ENCODE measurements around the gene LMO3. TPM values are rescaled to one million over a fixed set of nuclear protein-coding genes. Genes with fewer than 3 reads are reported as not detected.
A peak's percentile ranks its signal among the peaks of the same experiment; 100 is the strongest.

Gene LMO3
- total and polyA plus RNA-seq, 2 of the 4 experiments (the other 2 are of a cell fraction) = 0.54 to 0.84 TPM

DNA sequence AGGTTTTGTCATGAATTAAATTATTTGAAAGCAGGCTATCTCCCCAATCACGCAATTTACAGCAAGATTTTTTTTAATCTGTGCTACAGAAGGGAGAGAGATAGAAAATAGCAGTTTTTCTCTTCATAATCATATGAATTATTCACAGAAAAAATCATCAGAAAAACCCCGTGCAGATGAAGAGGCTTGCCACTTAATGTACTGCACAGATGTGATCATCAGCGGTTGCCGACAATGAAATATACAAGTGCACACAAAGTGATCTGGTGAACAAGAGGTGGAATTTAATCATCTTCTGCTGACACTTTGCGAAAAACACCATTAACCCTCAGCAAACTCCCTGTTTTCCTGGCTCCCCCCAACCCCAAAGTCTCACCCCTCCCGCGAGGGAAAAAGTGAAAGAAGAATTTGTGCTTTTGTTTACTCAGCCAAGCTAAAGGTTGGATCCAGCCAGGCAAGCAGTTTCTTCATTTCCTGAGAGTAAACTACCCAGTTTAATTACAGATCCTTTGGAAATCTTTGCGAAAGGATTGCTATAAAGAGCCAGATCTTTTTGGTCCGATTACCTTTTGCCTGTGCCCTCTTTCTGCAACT lies 3.1 kb upstream of the LMO3 start:
- in situ Hi-C loops (cut with MboI; ENCODE audit: low sequenced_read_pairs) = no loop called here
- Histone ChIP-seq H3K27ac (ENCODE audit: insufficient read depth, low read length) (no peak overlapping the region), H3K9ac (ENCODE audit: low read depth, low read length) (no peak overlapping the region), H4K20me1 (ENCODE audit: insufficient read depth, low read length) (no peaks in the 10 kb centered on the region), H2BK5ac (ENCODE audit: low read depth, low read length, poor library complexity, severe bottlenecking) (no peak overlapping the region), H3K27me3 (ENCODE audit: control insufficient read depth, insufficient read depth, low read length) (peaks cover 26% of the 10 kb centered on the region), H3K4ac (ENCODE audit: low read depth, low read length) (no peak overlapping the region), H3K4me2 (ENCODE audit: low read depth, low read length) (peak overlapping the region; percentile 88), H3K9me1 (ENCODE audit: insufficient read depth, low read length) (no peaks in the 10 kb centered on the region; the same call in 1 of the 2 replicates), H3K23ac (ENCODE audit: low read depth, low read length) (no peak overlapping the region), H2AFZ (replicated peaks; ENCODE audit: low read length, poor library complexity) (peak overlapping the region; percentile 67), H3K18ac (ENCODE audit: low read depth, low read length) (no peak overlapping the region), H4K91ac (ENCODE audit: insufficient read depth, low read depth, low read length) (no peak overlapping the region), H2BK120ac (ENCODE audit: low read depth, low read length) (no peak overlapping the region), H2BK20ac (ENCODE audit: low read depth, low read length) (no peak overlapping the region), H3K36me3 (ENCODE audit: control insufficient read depth, insufficient read depth, low read length) (no peaks in the 10 kb centered on the region), H4K8ac (ENCODE audit: low read depth in 2 of 2, low read length in 2 of 2) (no peak overlapping the region), H2BK15ac (ENCODE audit: low read depth, low read length) (no peak overlapping the region), H2AK5ac (ENCODE audit: low read depth, low read length) (no peak overlapping the region), H3K14ac (replicated peaks; ENCODE audit: low read depth, low read length) (no peak overlapping the region), H3K79me1 (ENCODE audit: low read depth in 1 of 2, low read length in 2 of 2) (no peaks in the 10 kb centered on the region), H4K5ac (ENCODE audit: low read depth, low read length) (no peak overlapping the region), H3K4me1 (ENCODE audit: control insufficient read depth, insufficient read depth, low read length) (peaks cover 2% of the 10 kb centered on the region; the same call in 1 of the 2 replicates), H3K56ac (ENCODE audit: extremely low read depth, insufficient read depth, low read length) (no peak overlapping the region), H3K9me3 (ENCODE audit: control insufficient read depth, insufficient read depth, low read length) (no peaks in the 10 kb centered on the region), H3K4me3 (ENCODE audit: insufficient read depth, low read depth, low read length) (peak overlapping the region; percentile 37), H2AK9ac (replicated peaks; ENCODE audit: low read depth, low read length, poor library complexity) (no peak overlapping the region)
- CTCF ChIA-PET = no interaction called here
- intact Hi-C loops (cut with micrococcal nuclease) = loop anchor here (5.0 kb wide), 2 partner anchors 242 to 627 kb away; no protein-coding TSS in a partner anchor
- POLR2A ChIA-PET (ENCODE audit: unreplicated experiment) = no interaction called here
- BruUV-seq (replicated peaks) = no TSS peak
- dilution Hi-C loops (cut with HindIII; ENCODE audit: low sequenced_read_pairs, unreplicated experiment) = no loop called here
- TF ChIP-seq BHLHE40 (IDR thresholded peaks at IDR 0.05; ENCODE audit: low read depth, low read length) = no peak
- TF ChIP-seq CEBPB (IDR thresholded peaks at IDR 0.05; ENCODE audit: low read depth, low read length) = no peak
- TF ChIP-seq FOS (IDR thresholded peaks at IDR 0.05; ENCODE audit: low read depth, low read length) = no peak
- TF ChIP-seq RCOR1 (IDR thresholded peaks at IDR 0.05; ENCODE audit: insufficient replicate concordance, low read length) = no peak
- no peak for TF ChIP-seq POLR2A (IDR thresholded peaks at IDR 0.05; ENCODE audit: low read depth, low read length)
- TF ChIP-seq MAZ (IDR thresholded peaks at IDR 0.05; ENCODE audit: borderline replicate concordance, low read depth, low read length) = no peak
- no peak for TF ChIP-seq RAD21 (IDR thresholded peaks at IDR 0.05; ENCODE audit: low read length)
- TF ChIP-seq MXI1 (IDR thresholded peaks at IDR 0.05; ENCODE audit: borderline replicate concordance, low read depth, low read length) = no peak
- no peak for TF ChIP-seq MAFK (IDR thresholded peaks at IDR 0.05; ENCODE audit: low read depth, low read length)
- TF ChIP-seq, protein P1, sequence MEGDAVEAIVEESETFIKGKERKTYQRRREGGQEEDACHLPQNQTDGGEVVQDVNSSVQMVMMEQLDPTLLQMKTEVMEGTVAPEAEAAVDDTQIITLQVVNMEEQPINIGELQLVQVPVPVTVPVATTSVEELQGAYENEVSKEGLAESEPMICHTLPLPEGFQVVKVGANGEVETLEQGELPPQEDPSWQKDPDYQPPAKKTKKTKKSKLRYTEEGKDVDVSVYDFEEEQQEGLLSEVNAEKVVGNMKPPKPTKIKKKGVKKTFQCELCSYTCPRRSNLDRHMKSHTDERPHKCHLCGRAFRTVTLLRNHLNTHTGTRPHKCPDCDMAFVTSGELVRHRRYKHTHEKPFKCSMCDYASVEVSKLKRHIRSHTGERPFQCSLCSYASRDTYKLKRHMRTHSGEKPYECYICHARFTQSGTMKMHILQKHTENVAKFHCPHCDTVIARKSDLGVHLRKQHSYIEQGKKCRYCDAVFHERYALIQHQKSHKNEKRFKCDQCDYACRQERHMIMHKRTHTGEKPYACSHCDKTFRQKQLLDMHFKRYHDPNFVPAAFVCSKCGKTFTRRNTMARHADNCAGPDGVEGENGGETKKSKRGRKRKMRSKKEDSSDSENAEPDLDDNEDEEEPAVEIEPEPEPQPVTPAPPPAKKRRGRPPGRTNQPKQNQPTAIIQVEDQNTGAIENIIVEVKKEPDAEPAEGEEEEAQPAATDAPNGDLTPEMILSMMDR (conservative IDR thresholded peaks at IDR 0.05; ENCODE audit: low read depth, low read length) = no peak
- no peak for TF ChIP-seq CHD1 (IDR thresholded peaks at IDR 0.05; ENCODE audit: low read depth, low read length)
- TF ChIP-seq, protein P2, sequence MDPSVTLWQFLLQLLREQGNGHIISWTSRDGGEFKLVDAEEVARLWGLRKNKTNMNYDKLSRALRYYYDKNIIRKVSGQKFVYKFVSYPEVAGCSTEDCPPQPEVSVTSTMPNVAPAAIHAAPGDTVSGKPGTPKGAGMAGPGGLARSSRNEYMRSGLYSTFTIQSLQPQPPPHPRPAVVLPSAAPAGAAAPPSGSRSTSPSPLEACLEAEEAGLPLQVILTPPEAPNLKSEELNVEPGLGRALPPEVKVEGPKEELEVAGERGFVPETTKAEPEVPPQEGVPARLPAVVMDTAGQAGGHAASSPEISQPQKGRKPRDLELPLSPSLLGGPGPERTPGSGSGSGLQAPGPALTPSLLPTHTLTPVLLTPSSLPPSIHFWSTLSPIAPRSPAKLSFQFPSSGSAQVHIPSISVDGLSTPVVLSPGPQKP (IDR thresholded peaks at IDR 0.05; ENCODE audit: borderline replicate concordance, low read depth, low read length) = no peak
- TF ChIP-seq NFE2L2 (IDR thresholded peaks at IDR 0.05; ENCODE audit: low read depth, low read length) = no peak
- TF ChIP-seq SMC3 (IDR thresholded peaks at IDR 0.05; ENCODE audit: low read depth, low read length) = no peak
- no peak for TF ChIP-seq RFX5 (IDR thresholded peaks at IDR 0.05; ENCODE audit: low read depth, low read length)
- TF ChIP-seq, protein P3, sequence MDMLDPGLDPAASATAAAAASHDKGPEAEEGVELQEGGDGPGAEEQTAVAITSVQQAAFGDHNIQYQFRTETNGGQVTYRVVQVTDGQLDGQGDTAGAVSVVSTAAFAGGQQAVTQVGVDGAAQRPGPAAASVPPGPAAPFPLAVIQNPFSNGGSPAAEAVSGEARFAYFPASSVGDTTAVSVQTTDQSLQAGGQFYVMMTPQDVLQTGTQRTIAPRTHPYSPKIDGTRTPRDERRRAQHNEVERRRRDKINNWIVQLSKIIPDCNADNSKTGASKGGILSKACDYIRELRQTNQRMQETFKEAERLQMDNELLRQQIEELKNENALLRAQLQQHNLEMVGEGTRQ (IDR thresholded peaks at IDR 0.05; ENCODE audit: low read depth, low read length) = no peak
- no peak for ATAC-seq (ENCODE audit: low read depth)
- no peak for DNase-seq
- WGBS, 2 experiments (ENCODE audit: extremely low coverage in 2 of 2, insufficient read length in 1 of 2) = no CpG with 5 or more reads among the region's 9 CpGs
